ENCODE results near the gene INHBC.

The INHBC gene

DNA sequence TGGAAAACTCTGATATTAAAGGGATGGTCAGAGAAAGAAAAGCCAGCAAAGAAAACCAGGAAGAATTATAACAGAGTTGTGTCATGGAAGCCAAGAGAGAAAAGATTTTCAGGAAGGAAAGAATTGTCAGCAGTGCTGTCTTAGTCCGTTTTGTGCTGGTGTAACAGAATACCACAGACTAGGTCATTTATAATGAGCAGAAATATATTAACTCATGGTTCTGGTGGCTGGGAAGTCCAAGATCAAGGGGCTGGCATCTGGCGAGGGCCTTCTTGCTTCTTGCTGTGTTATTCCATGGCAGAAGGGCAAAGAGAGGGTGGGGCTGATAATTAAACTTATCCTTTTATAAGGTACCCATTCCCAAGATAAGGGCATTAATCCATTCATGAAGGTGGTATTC is 14.1 kb downstream of the INHBC start:
- DNase-seq (ENCODE audit: extremely low read depth, insufficient read length): no peak
- H3K27me3 ChIP-seq (replicated peaks; ENCODE audit: control insufficient read depth, insufficient read depth, low read length): no peaks in the 10 kb centered on the region; the same call in 1 of the 2 replicates
- no peaks in the 10 kb centered on the region for H3K36me3 ChIP-seq (ENCODE audit: control insufficient read depth, insufficient read depth, low read length)
- TF ChIP-seq, protein P1, sequence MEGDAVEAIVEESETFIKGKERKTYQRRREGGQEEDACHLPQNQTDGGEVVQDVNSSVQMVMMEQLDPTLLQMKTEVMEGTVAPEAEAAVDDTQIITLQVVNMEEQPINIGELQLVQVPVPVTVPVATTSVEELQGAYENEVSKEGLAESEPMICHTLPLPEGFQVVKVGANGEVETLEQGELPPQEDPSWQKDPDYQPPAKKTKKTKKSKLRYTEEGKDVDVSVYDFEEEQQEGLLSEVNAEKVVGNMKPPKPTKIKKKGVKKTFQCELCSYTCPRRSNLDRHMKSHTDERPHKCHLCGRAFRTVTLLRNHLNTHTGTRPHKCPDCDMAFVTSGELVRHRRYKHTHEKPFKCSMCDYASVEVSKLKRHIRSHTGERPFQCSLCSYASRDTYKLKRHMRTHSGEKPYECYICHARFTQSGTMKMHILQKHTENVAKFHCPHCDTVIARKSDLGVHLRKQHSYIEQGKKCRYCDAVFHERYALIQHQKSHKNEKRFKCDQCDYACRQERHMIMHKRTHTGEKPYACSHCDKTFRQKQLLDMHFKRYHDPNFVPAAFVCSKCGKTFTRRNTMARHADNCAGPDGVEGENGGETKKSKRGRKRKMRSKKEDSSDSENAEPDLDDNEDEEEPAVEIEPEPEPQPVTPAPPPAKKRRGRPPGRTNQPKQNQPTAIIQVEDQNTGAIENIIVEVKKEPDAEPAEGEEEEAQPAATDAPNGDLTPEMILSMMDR (IDR thresholded peaks at IDR 0.05; ENCODE audit: insufficient read depth, low read length, poor library complexity, severe bottlenecking): no peak
- H3K4me3 ChIP-seq (replicated peaks; ENCODE audit: low read depth, low read length): no peak overlapping the region

DNA sequence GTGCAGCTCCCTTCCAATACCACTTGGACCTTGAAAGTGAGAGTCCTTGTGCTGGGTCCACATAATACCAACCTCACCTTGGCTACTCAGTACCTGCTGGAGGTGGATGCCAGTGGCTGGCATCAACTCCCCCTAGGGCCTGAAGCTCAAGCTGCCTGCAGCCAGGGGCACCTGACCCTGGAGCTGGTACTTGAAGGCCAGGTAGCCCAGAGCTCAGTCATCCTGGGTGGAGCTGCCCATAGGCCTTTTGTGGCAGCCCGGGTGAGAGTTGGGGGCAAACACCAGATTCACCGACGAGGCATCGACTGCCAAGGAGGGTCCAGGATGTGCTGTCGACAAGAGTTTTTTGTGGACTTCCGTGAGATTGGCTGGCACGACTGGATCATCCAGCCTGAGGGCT is 14.8 kb downstream of the INHBC start:
- H3K27me3 ChIP-seq (replicated peaks; ENCODE audit: control insufficient read depth, insufficient read depth, low read length): no peaks in the 10 kb centered on the region
- no peak overlapping the region for H3K4me3 ChIP-seq (replicated peaks; ENCODE audit: low read depth, low read length)
- DNase-seq (ENCODE audit: extremely low read depth, insufficient read length): no peak
- TF ChIP-seq, protein P1 (IDR thresholded peaks at IDR 0.05; ENCODE audit: insufficient read depth, low read length, poor library complexity, severe bottlenecking): no peak
- no peaks in the 10 kb centered on the region for H3K36me3 ChIP-seq (ENCODE audit: control insufficient read depth, insufficient read depth, low read length)

DNA sequence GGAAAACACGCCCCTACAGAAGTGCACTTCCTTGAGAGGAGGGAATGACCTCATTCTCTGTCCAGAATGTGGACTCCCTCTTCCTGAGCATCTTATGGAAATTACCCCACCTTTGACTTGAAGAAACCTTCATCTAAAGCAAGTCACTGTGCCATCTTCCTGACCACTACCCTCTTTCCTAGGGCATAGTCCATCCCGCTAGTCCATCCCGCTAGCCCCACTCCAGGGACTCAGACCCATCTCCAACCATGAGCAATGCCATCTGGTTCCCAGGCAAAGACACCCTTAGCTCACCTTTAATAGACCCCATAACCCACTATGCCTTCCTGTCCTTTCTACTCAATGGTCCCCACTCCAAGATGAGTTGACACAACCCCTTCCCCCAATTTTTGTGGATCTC is 15.5 kb downstream of the INHBC start:
- no peaks in the 10 kb centered on the region for H3K27me3 ChIP-seq (replicated peaks; ENCODE audit: control insufficient read depth, insufficient read depth, low read length)
- no peaks in the 10 kb centered on the region for H3K36me3 ChIP-seq (ENCODE audit: control insufficient read depth, insufficient read depth, low read length)
- TF ChIP-seq, protein P1 (IDR thresholded peaks at IDR 0.05; ENCODE audit: insufficient read depth, low read length, poor library complexity, severe bottlenecking): no peak
- DNase-seq (ENCODE audit: extremely low read depth, insufficient read length): no peak
- no peak overlapping the region for H3K4me3 ChIP-seq (replicated peaks; ENCODE audit: low read depth, low read length)

DNA sequence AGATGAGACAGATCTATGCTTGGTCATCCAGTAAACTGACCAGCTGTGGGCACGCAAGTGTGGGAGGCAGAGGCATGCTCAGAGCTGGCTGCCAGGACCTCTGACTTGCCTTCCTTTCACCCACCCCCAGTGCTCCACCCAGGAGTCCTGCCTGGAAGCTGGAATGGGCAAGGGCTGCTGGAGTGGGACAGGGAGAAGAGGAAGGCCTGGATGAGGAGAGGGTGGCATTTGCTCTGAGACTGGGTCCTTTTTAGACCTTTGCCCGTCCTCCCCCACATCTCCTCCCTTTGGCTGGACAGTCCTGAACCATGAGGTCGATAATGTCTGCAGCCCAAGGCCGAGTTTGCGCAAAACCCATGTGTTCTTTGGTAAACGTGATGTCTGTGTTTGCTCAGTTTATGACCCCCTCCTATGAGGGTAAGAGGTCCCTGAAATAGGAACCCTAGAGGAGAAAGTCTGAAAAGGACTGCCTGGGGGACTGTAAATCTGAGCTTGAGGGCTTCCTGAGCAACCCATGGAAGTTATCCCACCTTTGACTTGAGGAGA is 16.7 kb downstream of the INHBC start:
- Histone ChIP-seq H3K36me3 (ENCODE audit: control insufficient read depth, insufficient read depth, low read length) (no peaks in the 10 kb centered on the region), H3K4me3 (replicated peaks; ENCODE audit: low read depth, low read length) (no peak overlapping the region), H3K27me3 (replicated peaks; ENCODE audit: control insufficient read depth, insufficient read depth, low read length) (no peaks in the 10 kb centered on the region)
- DNase-seq (ENCODE audit: extremely low read depth, insufficient read length): no peak
- TF ChIP-seq, protein P1 (IDR thresholded peaks at IDR 0.05; ENCODE audit: insufficient read depth, low read length, poor library complexity, severe bottlenecking): no peak

DNA sequence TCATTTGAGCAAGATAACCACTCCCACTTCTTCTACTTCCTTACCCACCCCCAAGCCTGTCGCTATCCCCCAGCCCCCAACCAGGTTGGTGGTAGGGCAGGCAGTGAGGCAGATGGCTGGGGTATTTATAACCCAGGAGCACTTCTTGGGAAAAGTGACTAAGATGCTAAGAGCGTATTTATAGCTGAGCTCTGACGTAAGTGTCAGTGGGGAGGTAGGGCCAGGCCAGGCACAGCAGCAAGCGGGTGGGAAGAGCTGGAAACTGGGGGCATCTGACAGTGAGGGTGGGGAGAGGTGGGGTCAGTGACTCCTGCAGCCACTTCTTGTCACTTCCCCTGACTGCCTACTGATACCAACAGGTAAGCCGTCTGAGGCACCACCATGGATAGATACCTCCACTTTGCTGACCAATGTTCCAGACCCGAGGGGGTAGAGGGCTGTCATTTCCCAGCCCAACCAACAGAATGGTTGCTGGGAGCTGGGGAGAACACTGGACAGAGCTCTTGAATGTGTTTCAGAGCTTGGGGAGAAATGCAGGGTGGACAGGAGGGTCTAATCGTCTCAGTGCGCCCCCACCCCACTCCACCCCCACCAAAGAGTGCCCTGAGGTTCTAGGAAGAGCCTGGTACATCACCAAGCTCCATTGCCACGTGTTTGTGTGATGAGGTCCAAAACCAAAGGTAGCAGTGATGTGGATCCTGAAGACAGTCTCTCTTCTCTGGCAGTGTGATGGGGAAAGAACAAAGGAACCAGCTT is 17.8 kb downstream of the INHBC start:
- H3K4me3 ChIP-seq (replicated peaks; ENCODE audit: low read depth, low read length): no peak overlapping the region
- TF ChIP-seq, protein P1 (IDR thresholded peaks at IDR 0.05; ENCODE audit: insufficient read depth, low read length, poor library complexity, severe bottlenecking): no peak
- H3K36me3 ChIP-seq (ENCODE audit: control insufficient read depth, insufficient read depth, low read length): no peaks in the 10 kb centered on the region
- no peak for DNase-seq (ENCODE audit: extremely low read depth, insufficient read length)
- H3K27me3 ChIP-seq (replicated peaks; ENCODE audit: control insufficient read depth, insufficient read depth, low read length): no peaks in the 10 kb centered on the region
